OCI-LY1 (cell line): ENCODE measurements around the gene DHX8.

Experiments
- H2AFZ ChIP-seq: fragments of 200-600 bp; sonication (generic), shearing (Covaris generic); 2 replicates; pipeline ENCODE4 v1.6.0; 2014; ENCODE audit warnings: antibody characterized with exemption, mild to moderate bottlenecking, low read length
- H3F3A ChIP-seq: fragments of 200-600 bp; sonication (generic), shearing (Covaris generic); 2 replicates; pipeline ENCODE4 v1.6.0; 2014; ENCODE audit warnings: mild to moderate bottlenecking, antibody characterized with exemption, low read length, moderate library complexity; ENCODE audit not compliant: insufficient read depth
- H3K27ac ChIP-seq: fragments of 200-600 bp; sonication (generic); 2 replicates; pipeline ENCODE4 v1.5.1; 2014; ENCODE audit warnings: low read length, mixed run types, mild to moderate bottlenecking, low read depth; ENCODE audit not compliant: poor library complexity, severe bottlenecking
- H3K27me3 ChIP-seq: fragments of 200-600 bp; sonication (generic); 2 replicates; pipeline ENCODE4 v1.6.0; 2014; ENCODE audit warnings: antibody characterized with exemption, mild to moderate bottlenecking, low read length, moderate library complexity; ENCODE audit not compliant: insufficient read depth
- H3K36me3 ChIP-seq: fragments of 200-600 bp; sonication (generic); 2 replicates; pipeline ENCODE4 v1.6.1; 2014; ENCODE audit warnings: mild to moderate bottlenecking, antibody characterized with exemption, low read length, moderate library complexity, mixed read lengths; ENCODE audit not compliant: insufficient read depth
- H3K4me1 ChIP-seq: fragments of 200-600 bp; sonication (generic); 2 replicates; pipeline ENCODE4 v1.5.1; 2014; ENCODE audit warnings: mild to moderate bottlenecking, low read length, moderate library complexity; ENCODE audit not compliant: insufficient read depth, severe bottlenecking
- H3K4me2 ChIP-seq: fragments of 200-600 bp; sonication (generic), shearing (Covaris generic); 2 replicates; pipeline ENCODE4 v1.6.1; 2014; ENCODE audit warnings: low read length
- H3K4me3 ChIP-seq: fragments of 200-600 bp; sonication (generic); 2 replicates; pipeline ENCODE4 v1.5.1; 2014; ENCODE audit warnings: low read length, low read depth, mild to moderate bottlenecking, mixed read lengths; ENCODE audit not compliant: poor library complexity, severe bottlenecking
- H3K79me2 ChIP-seq: fragments of 200-600 bp; shearing (Covaris generic); 2 replicates; pipeline ENCODE4 v1.6.1; 2016; ENCODE audit warnings: mixed run types, low read length, mixed read lengths; ENCODE audit not compliant: insufficient read depth
- H3K9ac ChIP-seq: fragments of 200-600 bp; sonication (generic), shearing (Covaris generic); 2 replicates; pipeline ENCODE4 v1.6.1; 2014; ENCODE audit warnings: mild to moderate bottlenecking, low read length, mixed read lengths
- H3K9me2 ChIP-seq: fragments of 200-600 bp; sonication (generic), shearing (Covaris generic); 2 replicates; pipeline ENCODE4 v1.6.1; 2014; ENCODE audit warnings: low read depth, mild to moderate bottlenecking, low read length, mixed read lengths
- H3K9me3 ChIP-seq: fragments of 200-600 bp; shearing (Covaris generic); 2 replicates; pipeline ENCODE4 v1.6.1; 2014; ENCODE audit warnings: low read length, mixed read lengths
- H4K20me1 ChIP-seq: fragments of 200-600 bp; sonication (generic), shearing (Covaris generic); 2 replicates; pipeline ENCODE4 v1.6.0; 2016; ENCODE audit warnings: mild to moderate bottlenecking, low read length; ENCODE audit not compliant: insufficient read depth
- CTCF ChIP-seq: fragments of 200-600 bp; sonication (generic), shearing (Covaris generic); IDR thresholded peaks from 2 replicates; pipeline ENCODE4 v1.5.1; 2017; ENCODE audit warnings: mild to moderate bottlenecking, antibody characterized with exemption, low read length, moderate library complexity, mixed read lengths
- EZH2 ChIP-seq: fragments of 200-600 bp; sonication (generic), shearing (Covaris generic); IDR thresholded peaks from 2 replicates; pipeline ENCODE4 v1.8.0; 2017; ENCODE audit warnings: borderline replicate concordance, mixed run types, mild to moderate bottlenecking, antibody characterized with exemption, low read length, moderate library complexity, mixed read lengths

Gene DHX8

DNA sequence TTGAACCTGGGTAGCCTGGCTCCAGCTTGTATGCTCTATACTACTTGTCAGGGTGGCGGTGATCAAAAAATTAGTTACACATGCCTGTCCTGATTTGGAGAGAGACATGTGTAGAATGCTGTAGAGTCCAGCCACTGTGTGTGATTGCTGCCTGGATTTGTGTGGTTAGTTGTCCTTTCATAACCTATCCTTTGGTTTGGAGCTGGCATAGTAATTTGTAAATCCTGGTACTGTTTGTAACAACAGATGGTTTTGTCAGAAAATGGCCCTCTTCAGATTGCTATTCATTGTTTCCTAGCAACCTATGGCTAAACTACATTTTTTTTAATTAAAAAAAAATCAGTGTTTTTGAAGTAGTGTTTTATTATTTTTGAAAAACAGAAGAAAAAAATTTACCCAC lies 31.9 kb downstream of the DHX8 start:
- H3K27ac ChIP-seq = no peak overlapping the region
- no peak for TF ChIP-seq EZH2
- TF ChIP-seq CTCF = no peak
- no peak overlapping the region for H2AFZ ChIP-seq
- H3K4me1 ChIP-seq = no peaks in the 10 kb centered on the region
- no peaks in the 10 kb centered on the region for H3K9me3 ChIP-seq
- H3F3A ChIP-seq = no peaks in the 10 kb centered on the region
- peaks cover 85% of the 10 kb centered on the region for H3K36me3 ChIP-seq
- no peak overlapping the region for H3K4me3 ChIP-seq
- H3K79me2 ChIP-seq = no peaks in the 10 kb centered on the region
- H3K9me2 ChIP-seq = no peaks in the 10 kb centered on the region
- H3K27me3 ChIP-seq = no peaks in the 10 kb centered on the region
- H3K9ac ChIP-seq = no peak overlapping the region
- H3K4me2 ChIP-seq = no peak overlapping the region
- H4K20me1 ChIP-seq = no peaks in the 10 kb centered on the region

DNA sequence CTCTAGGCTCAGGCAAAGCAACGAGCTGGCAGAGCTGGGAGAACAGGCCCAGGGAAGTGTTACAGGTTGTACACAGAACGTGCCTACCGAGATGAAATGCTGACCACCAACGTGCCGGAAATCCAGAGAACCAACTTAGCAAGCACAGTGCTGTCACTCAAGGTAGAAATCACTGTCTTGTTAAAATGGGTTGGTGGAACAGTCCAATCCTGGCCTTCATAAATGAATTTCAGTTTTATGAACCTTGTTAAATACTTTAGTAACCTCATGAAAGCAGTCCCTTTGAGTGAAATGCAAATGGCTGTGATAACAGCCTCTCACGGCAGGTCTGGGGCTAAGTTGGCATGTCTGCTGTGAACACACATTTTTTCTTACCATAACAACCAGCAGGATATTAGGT lies 33.4 kb downstream of the DHX8 start:
- no peak overlapping the region for H3K27ac ChIP-seq
- H3K4me1 ChIP-seq = no peaks in the 10 kb centered on the region
- H2AFZ ChIP-seq = no peak overlapping the region
- no peak overlapping the region for H3K4me2 ChIP-seq
- H3K9me3 ChIP-seq = no peaks in the 10 kb centered on the region
- no peak for TF ChIP-seq EZH2
- TF ChIP-seq CTCF = no peak
- H3F3A ChIP-seq = no peaks in the 10 kb centered on the region
- no peak overlapping the region for H3K9ac ChIP-seq
- no peak overlapping the region for H3K4me3 ChIP-seq
- no peaks in the 10 kb centered on the region for H3K79me2 ChIP-seq
- H3K9me2 ChIP-seq = no peaks in the 10 kb centered on the region
- no peaks in the 10 kb centered on the region for H3K27me3 ChIP-seq
- H3K36me3 ChIP-seq = peaks cover 89% of the 10 kb centered on the region
- no peaks in the 10 kb centered on the region for H4K20me1 ChIP-seq

GRCh38 chr17:43517615-43518386 lies 34.0 kb downstream of the DHX8 start:
- Histone ChIP-seq H3K4me1 (no peaks in the 10 kb centered on the region), H3K27ac (no peak overlapping the region), H3K27me3 (no peaks in the 10 kb centered on the region), H3F3A (no peaks in the 10 kb centered on the region), H3K4me2 (no peak overlapping the region), H4K20me1 (no peaks in the 10 kb centered on the region), H3K9me3 (no peaks in the 10 kb centered on the region), H3K9ac (no peak overlapping the region), H2AFZ (no peak overlapping the region), H3K79me2 (no peaks in the 10 kb centered on the region), H3K9me2 (no peaks in the 10 kb centered on the region), H3K4me3 (no peak overlapping the region), H3K36me3 (peaks cover 84% of the 10 kb centered on the region)
- TF ChIP-seq CTCF (no peak), EZH2 (no peak)
